Measurements from ENCODE around the gene PCDHB3. TPM values are rescaled to one million over a fixed set of nuclear protein-coding genes. Genes with fewer than 3 reads are reported as not detected.
"Not testable (repeated sequence)": the region's sequence is repeated elsewhere in the genome, so short reads cannot be mapped to it uniquely, and the experiment has no call there.

The PCDHB3 gene
- total RNA-seq, 1 donor from 2014 or later, result 5.6 TPM

- Mint-ChIP-seq H3K4me1 (ENCODE audit: low read depth) (peaks cover 3% of the 10 kb centered on the region), H3K9me3 (ENCODE audit: low read depth) (peaks cover 7% of the 10 kb centered on the region), H3K27me3 (ENCODE audit: low read depth) (peaks cover 8% of the 10 kb centered on the region), H3K27ac (ENCODE audit: unreplicated experiment) (peak overlapping the region; percentile 85), H3K4me3 (ENCODE audit: unreplicated experiment) (peak overlapping the region; percentile 82), H3K36me3 (ENCODE audit: low read depth) (peaks cover 4% of the 10 kb centered on the region)
- no peak for DNase-seq (ENCODE audit: low spot score)
- peak; percentile 65 for TF ChIP-seq CTCF (IDR thresholded peaks at IDR 0.05)
Measured at GRCh38 chr5:141084487-141084989, 15.7 kb upstream of the PCDHB3 start.

- TF ChIP-seq CTCF (IDR thresholded peaks at IDR 0.05), result peak; percentile 94
- Mint-ChIP-seq H3K4me3 (ENCODE audit: unreplicated experiment) (peak within 1 kb of the TSS; percentile 86), H3K4me1 (ENCODE audit: low read depth) (peaks cover 11% of the 10 kb centered on the region), H3K27me3 (ENCODE audit: low read depth) (peaks cover 2% of the 10 kb centered on the region), H3K27ac (ENCODE audit: unreplicated experiment) (peak within 1 kb of the TSS; percentile 97), H3K36me3 (ENCODE audit: low read depth) (peaks cover 21% of the 10 kb centered on the region), H3K9me3 (ENCODE audit: low read depth) (peaks cover 21% of the 10 kb centered on the region)
- DNase-seq (ENCODE audit: low spot score), result no peak
Measured at GRCh38 chr5:141094481-141095262, 5.6 kb upstream of the PCDHB3 start, which contains the start of gene PCDHB2. Gene PCDHB2, plus strand, starts transcription at chr5:141094615. Its CDS starts 176 bp downstream, at chr5:141094791.

- peaks cover 11% of the 10 kb centered on the region for H3K4me1 Mint-ChIP-seq (ENCODE audit: low read depth)
- H3K9me3 Mint-ChIP-seq (ENCODE audit: low read depth), result peaks cover 26% of the 10 kb centered on the region
- H3K27me3 Mint-ChIP-seq (ENCODE audit: low read depth), result peaks cover 2% of the 10 kb centered on the region
- H3K4me3 Mint-ChIP-seq (ENCODE audit: unreplicated experiment), result peak overlapping the region; percentile 86
- no peak for DNase-seq (ENCODE audit: low spot score)
- H3K27ac Mint-ChIP-seq (ENCODE audit: unreplicated experiment), result peak overlapping the region; percentile 97
- peaks cover 27% of the 10 kb centered on the region for H3K36me3 Mint-ChIP-seq (ENCODE audit: low read depth)
- no peak for TF ChIP-seq CTCF (IDR thresholded peaks at IDR 0.05)
Measured at GRCh38 chr5:141095263-141095641, 5.0 kb upstream of the PCDHB3 start.

GRCh38 chr5:141096181-141096580 is 4.1 kb upstream of the PCDHB3 start:
- Mint-ChIP-seq H3K4me1 (ENCODE audit: low read depth) (peaks cover 11% of the 10 kb centered on the region), H3K36me3 (ENCODE audit: low read depth) (peaks cover 37% of the 10 kb centered on the region), H3K9me3 (ENCODE audit: low read depth) (peaks cover 36% of the 10 kb centered on the region)
- H3K27ac Mint-ChIP-seq (ENCODE audit: unreplicated experiment); H3K4me3 Mint-ChIP-seq (ENCODE audit: unreplicated experiment); DNase-seq (ENCODE audit: low spot score); H3K27me3 Mint-ChIP-seq (ENCODE audit: low read depth): not testable (repeated sequence)

GRCh38 chr5:141096586-141096985 is 3.7 kb upstream of the PCDHB3 start:
- H3K4me3 Mint-ChIP-seq (ENCODE audit: unreplicated experiment), result not testable (repeated sequence)

GRCh38 chr5:141101059-141101458 is 786 bp downstream of the PCDHB3 start:
- peaks cover 50% of the 10 kb centered on the region for H3K36me3 Mint-ChIP-seq (ENCODE audit: low read depth)
- DNase-seq (ENCODE audit: low spot score), result no peak
- H3K27ac Mint-ChIP-seq (ENCODE audit: unreplicated experiment), result no peak overlapping the region
- H3K4me3 Mint-ChIP-seq (ENCODE audit: unreplicated experiment), result no peak overlapping the region
- peaks cover 48% of the 10 kb centered on the region for H3K9me3 Mint-ChIP-seq (ENCODE audit: low read depth)
- no peaks in the 10 kb centered on the region for H3K4me1 Mint-ChIP-seq (ENCODE audit: low read depth)
- H3K27me3 Mint-ChIP-seq (ENCODE audit: low read depth), result no peaks in the 10 kb centered on the region
- no peak for TF ChIP-seq CTCF (IDR thresholded peaks at IDR 0.05)

More at GRCh38 chr5:141096586-141096985, 3.7 kb upstream of the PCDHB3 start:
- not testable (repeated sequence) for H3K27me3 Mint-ChIP-seq (ENCODE audit: low read depth); H3K27ac Mint-ChIP-seq (ENCODE audit: unreplicated experiment); DNase-seq (ENCODE audit: low spot score)
- Mint-ChIP-seq H3K36me3 (ENCODE audit: low read depth) (peaks cover 41% of the 10 kb centered on the region), H3K4me1 (ENCODE audit: low read depth) (peaks cover 11% of the 10 kb centered on the region), H3K9me3 (ENCODE audit: low read depth) (peaks cover 40% of the 10 kb centered on the region)

GRCh38 chr5:141102070-141102469 is 1.8 kb downstream of the PCDHB3 start:
- DNase-seq (ENCODE audit: low spot score), result not testable (repeated sequence)
- peaks cover 50% of the 10 kb centered on the region for H3K36me3 Mint-ChIP-seq (ENCODE audit: low read depth)

GRCh38 chr5:141102471-141102870 is 2.2 kb downstream of the PCDHB3 start:
- H3K27ac Mint-ChIP-seq (ENCODE audit: unreplicated experiment); H3K27me3 Mint-ChIP-seq (ENCODE audit: low read depth); H3K4me1 Mint-ChIP-seq (ENCODE audit: low read depth); H3K4me3 Mint-ChIP-seq (ENCODE audit: unreplicated experiment); DNase-seq (ENCODE audit: low spot score): not testable (repeated sequence)
- peaks cover 54% of the 10 kb centered on the region for H3K9me3 Mint-ChIP-seq (ENCODE audit: low read depth)
- peaks cover 50% of the 10 kb centered on the region for H3K36me3 Mint-ChIP-seq (ENCODE audit: low read depth)

More at GRCh38 chr5:141102070-141102469, 1.8 kb downstream of the PCDHB3 start:
- H3K4me1 Mint-ChIP-seq (ENCODE audit: low read depth); H3K27me3 Mint-ChIP-seq (ENCODE audit: low read depth); H3K27ac Mint-ChIP-seq (ENCODE audit: unreplicated experiment); H3K4me3 Mint-ChIP-seq (ENCODE audit: unreplicated experiment): not testable (repeated sequence)
- H3K9me3 Mint-ChIP-seq (ENCODE audit: low read depth), result peaks cover 54% of the 10 kb centered on the region

Data from chondrocyte (in vitro differentiated cells).